ENCODE data around the gene TNFRSF14. TPM values are rescaled to one million over a fixed set of nuclear protein-coding genes. Genes with fewer than 3 reads are reported as not detected.
A peak's percentile ranks its signal among the peaks of the same experiment; 100 is the strongest.

The TNFRSF14 gene
- total RNA-seq, 2 experiments from 2014 or later = 120 to 123 TPM

- CTCF ChIA-PET = no interaction called here
- Mint-ChIP-seq H3K36me3 (ENCODE audit: low read depth) (peaks cover 1% of the 10 kb centered on the region), H3K9me3 (no peaks in the 10 kb centered on the region), H3K4me3 (no peak overlapping the region), H3K27ac (no peak overlapping the region), H3K27me3 (ENCODE audit: low read depth) (no peaks in the 10 kb centered on the region), H3K4me1 (ENCODE audit: low read depth) (peaks cover 16% of the 10 kb centered on the region)
- intact Hi-C loops (cut with micrococcal nuclease) = no loop called here
- no peak for DNase-seq
These were observed 34.3 kb downstream of the TNFRSF14 start for GRCh38 chr1:2590233-2591141.

GRCh38 chr1:2591233-2591580 is 35.0 kb downstream of the TNFRSF14 start:
- H3K9me3 Mint-ChIP-seq = no peaks in the 10 kb centered on the region
- no peak overlapping the region for H3K27ac Mint-ChIP-seq

DNA sequence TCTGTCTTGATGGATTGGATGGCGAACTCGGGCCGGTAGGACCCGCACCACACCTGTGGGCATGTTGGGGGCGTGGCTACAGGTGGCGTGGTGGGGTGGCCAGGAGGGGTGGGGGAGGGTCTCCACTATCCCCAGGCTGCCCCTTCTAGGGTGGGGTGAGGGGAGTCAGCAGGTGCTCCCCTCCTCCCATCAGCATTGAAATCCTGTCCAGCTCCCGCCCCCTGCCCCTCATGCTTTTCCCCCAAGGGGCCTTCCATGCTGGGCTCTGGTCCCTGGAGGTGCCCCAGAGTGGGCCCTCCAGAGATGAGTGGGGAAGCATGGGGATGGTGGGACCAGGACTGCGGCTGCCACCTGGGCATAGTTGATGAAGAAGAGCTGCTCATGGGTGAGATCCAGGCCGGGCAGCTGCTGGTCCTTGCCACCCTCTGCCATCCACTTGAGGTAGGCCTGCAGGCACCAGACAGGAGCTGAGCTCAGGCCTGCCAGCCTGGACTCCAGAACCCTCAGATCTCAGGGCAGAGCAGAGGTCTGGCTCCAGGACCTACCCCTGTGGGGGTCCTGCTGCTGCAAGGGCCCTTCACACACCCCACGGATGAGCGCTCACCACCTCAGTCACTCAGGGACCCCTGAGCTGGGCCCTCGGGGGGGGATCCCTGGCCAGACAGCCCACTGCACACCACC is 35.5 kb downstream of the TNFRSF14 start:
- peaks cover 1% of the 10 kb centered on the region for H3K36me3 Mint-ChIP-seq (ENCODE audit: low read depth)
- H3K27me3 Mint-ChIP-seq (ENCODE audit: low read depth) = no peaks in the 10 kb centered on the region
- H3K4me3 Mint-ChIP-seq = no peak overlapping the region
- no peaks in the 10 kb centered on the region for H3K9me3 Mint-ChIP-seq
- intact Hi-C loops (cut with micrococcal nuclease) = no loop called here
- no peak for DNase-seq
- H3K4me1 Mint-ChIP-seq (ENCODE audit: low read depth) = peaks cover 16% of the 10 kb centered on the region
- CTCF ChIA-PET = no interaction called here
- no peak overlapping the region for H3K27ac Mint-ChIP-seq

More at GRCh38 chr1:2591233-2591580, 35.0 kb downstream of the TNFRSF14 start:
- H3K4me1 Mint-ChIP-seq (ENCODE audit: low read depth) = peaks cover 16% of the 10 kb centered on the region
- CTCF ChIA-PET = no interaction called here
- intact Hi-C loops (cut with micrococcal nuclease) = no loop called here
- H3K27me3 Mint-ChIP-seq (ENCODE audit: low read depth) = no peaks in the 10 kb centered on the region
- H3K4me3 Mint-ChIP-seq = no peak overlapping the region
- DNase-seq = no peak
- H3K36me3 Mint-ChIP-seq (ENCODE audit: low read depth) = peaks cover 1% of the 10 kb centered on the region

DNA sequence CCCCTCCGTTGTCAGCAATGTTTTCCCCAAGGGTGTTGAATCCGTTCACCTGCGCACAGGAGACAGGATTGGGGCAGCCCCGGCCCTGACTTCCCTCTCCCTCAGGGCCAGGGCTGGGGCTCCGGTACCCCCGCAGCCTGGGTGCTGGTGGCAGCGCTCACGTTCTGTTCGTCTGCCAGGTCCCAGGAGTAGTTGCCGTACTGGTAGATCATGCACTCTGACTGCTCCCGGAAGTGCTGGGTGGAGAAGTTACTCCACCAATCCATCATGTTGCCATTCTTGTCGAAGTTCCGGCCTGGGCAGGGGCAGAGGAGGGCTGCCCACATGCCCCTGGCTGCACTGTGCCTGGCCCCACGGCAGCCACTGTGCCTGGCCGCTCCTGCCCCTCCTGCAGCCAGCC is 36.5 kb downstream of the TNFRSF14 start:
- DNase-seq = no peak
- peaks cover 16% of the 10 kb centered on the region for H3K4me1 Mint-ChIP-seq (ENCODE audit: low read depth)
- peak overlapping the region; percentile 18 for H3K27ac Mint-ChIP-seq
- no peaks in the 10 kb centered on the region for H3K27me3 Mint-ChIP-seq (ENCODE audit: low read depth)
- intact Hi-C loops (cut with micrococcal nuclease) = no loop called here
- no peaks in the 10 kb centered on the region for H3K9me3 Mint-ChIP-seq
- H3K36me3 Mint-ChIP-seq (ENCODE audit: low read depth) = peaks cover 1% of the 10 kb centered on the region
- H3K4me3 Mint-ChIP-seq = no peak overlapping the region
- CTCF ChIA-PET = no interaction called here

DNA sequence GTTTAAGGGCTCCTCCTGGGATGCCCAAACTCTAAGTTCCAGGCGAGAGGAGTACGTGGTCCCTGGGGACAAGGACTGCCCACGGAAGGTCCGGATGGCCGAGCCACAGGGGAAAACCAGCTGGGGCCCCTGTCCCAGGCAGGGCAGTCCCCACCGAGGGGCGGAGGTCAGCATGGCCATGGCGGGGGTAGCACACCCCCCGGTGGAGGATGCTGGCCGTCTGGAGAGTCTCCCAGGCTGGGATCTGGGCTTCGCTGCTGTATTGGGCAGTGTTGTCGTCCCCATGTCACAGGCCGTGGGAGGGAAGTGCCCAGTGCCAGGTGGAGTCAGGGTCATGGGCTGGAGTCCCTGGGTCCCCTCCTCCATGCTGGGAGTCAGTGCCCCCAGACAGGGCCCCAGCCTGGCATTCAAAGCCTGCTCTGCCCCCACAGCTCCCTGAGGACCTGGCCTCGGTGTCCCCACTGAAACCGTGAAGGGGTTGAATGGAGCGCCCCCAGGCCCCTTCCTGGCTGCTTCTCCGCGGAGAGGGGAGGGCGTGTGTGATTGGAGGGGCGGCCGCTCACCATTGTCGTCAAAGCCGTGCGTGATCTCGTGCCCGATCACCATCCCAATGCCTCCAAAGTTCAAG is 37.2 kb downstream of the TNFRSF14 start:
- Mint-ChIP-seq H3K27ac (no peak overlapping the region), H3K9me3 (no peaks in the 10 kb centered on the region), H3K27me3 (ENCODE audit: low read depth) (no peaks in the 10 kb centered on the region), H3K4me3 (no peak overlapping the region), H3K4me1 (ENCODE audit: low read depth) (peaks cover 12% of the 10 kb centered on the region), H3K36me3 (ENCODE audit: low read depth) (peaks cover 1% of the 10 kb centered on the region)
- DNase-seq = no peak
- CTCF ChIA-PET = no interaction called here
- intact Hi-C loops (cut with micrococcal nuclease) = no loop called here

DNA sequence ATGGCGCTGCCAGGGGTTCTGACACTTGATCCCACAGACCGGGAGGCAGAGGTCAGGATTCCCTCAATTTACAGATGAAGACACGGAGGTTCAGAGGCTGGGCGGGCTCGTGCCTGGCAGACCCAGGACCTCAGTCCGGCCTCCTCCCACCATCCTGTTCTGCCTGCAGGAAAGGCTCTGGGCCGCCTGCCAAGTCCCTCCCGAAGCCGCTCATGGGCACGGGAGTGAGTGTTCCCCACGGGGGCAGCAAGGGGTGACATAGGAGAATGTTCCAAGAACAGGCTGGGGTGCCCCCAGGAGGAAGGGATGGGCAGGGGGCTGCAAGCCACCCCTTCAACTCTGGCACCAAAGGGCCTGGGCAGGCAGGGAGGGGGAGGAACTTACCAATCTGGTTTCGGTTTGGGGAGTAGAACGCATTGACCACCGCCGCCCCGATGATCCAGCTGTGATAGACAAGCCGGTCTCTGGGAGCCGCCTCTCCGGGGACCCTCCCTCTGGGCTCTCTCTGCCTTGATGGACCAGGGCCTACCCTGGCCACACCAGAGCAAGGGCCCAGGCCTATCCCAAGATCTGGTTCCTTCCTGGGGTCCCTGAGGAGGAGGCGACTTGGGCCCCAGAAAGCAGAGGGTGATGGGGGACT is 38.0 kb downstream of the TNFRSF14 start:
- Mint-ChIP-seq H3K36me3 (ENCODE audit: low read depth) (peaks cover 1% of the 10 kb centered on the region), H3K9me3 (peaks cover 4% of the 10 kb centered on the region), H3K27ac (no peak overlapping the region), H3K4me1 (ENCODE audit: low read depth) (peaks cover 8% of the 10 kb centered on the region), H3K27me3 (ENCODE audit: low read depth) (no peaks in the 10 kb centered on the region), H3K4me3 (no peak overlapping the region)
- CTCF ChIA-PET = no interaction called here
- intact Hi-C loops (cut with micrococcal nuclease) = no loop called here
- DNase-seq = peak; percentile 3

DNA sequence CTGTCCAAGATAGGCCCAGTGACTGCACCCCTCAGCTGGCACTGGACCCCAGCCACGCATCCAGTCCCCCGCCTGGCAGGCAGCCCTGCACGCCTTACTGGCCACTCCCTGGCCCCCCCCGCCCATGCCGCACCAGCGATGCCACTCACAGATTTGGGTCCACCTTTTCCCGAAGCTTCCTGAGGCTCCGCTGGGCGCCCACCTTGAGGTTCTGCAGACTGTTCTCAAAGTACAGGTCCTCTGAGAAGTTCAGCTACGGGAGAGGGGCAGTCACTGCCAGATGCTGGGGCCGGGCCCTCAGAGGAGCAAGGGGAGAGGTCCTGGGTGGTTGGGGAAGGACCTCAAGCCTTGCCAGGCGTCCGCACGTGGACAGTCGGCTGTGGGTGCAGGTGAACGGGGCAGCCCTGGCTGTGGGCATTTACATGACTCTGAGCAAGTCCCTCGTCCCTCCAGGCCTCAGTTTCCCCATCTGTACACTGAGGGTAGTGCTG is 38.5 kb downstream of the TNFRSF14 start:
- DNase-seq = peak; percentile 2
- H3K4me3 Mint-ChIP-seq = no peak overlapping the region
- no peaks in the 10 kb centered on the region for H3K36me3 Mint-ChIP-seq (ENCODE audit: low read depth)
- intact Hi-C loops (cut with micrococcal nuclease) = no loop called here
- H3K27ac Mint-ChIP-seq = no peak overlapping the region
- no peaks in the 10 kb centered on the region for H3K27me3 Mint-ChIP-seq (ENCODE audit: low read depth)
- peaks cover 4% of the 10 kb centered on the region for H3K9me3 Mint-ChIP-seq
- H3K4me1 Mint-ChIP-seq (ENCODE audit: low read depth) = peaks cover 8% of the 10 kb centered on the region
- CTCF ChIA-PET = no interaction called here

- no peaks in the 10 kb centered on the region for H3K27me3 Mint-ChIP-seq (ENCODE audit: low read depth)
- DNase-seq = peak; percentile 2
- no peak overlapping the region for H3K27ac Mint-ChIP-seq
- no peaks in the 10 kb centered on the region for H3K36me3 Mint-ChIP-seq (ENCODE audit: low read depth)
- CTCF ChIA-PET = no interaction called here
- no peak overlapping the region for H3K4me3 Mint-ChIP-seq
- intact Hi-C loops (cut with micrococcal nuclease) = no loop called here
- H3K4me1 Mint-ChIP-seq (ENCODE audit: low read depth) = peaks cover 8% of the 10 kb centered on the region
- peaks cover 4% of the 10 kb centered on the region for H3K9me3 Mint-ChIP-seq
These were observed 39.2 kb downstream of the TNFRSF14 start for GRCh38 chr1:2595261-2595811.

DNA sequence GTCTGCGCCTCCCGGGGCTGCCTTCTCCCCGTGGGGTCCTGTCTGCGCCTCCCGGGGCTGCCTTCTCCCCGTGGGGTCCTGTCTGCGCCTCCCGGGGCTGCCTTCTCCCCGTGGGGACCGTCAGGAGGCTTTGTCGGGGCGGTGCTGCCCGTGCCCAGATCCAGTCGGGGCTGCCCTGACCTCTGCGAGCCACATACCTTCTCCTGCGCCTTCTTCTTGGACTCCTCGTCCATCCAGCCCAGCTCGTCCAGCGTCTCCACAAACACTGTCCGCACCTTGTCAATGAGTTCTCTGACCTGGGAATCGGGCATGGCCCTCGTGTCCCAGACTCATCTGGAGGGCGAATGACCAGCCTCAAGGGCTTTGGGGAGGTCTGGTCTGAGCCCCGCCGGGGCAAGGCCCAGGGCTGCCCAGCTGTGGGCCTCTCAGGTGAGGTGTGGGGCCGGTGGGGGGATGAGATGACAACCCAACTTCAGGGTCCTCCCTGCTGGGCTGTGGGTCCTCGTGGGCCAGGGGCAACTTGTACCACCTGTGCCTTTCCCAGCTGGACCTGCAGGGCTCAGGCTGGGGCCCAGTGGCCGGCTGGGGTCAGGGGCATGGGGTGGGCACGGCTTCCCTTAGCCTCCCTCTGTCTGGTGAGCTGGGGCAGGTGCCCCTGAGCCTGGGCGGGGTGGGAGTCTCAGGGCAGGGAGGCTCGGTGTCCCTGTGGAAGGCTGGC is 39.8 kb downstream of the TNFRSF14 start:
- H3K4me3 Mint-ChIP-seq = no peak overlapping the region
- CTCF ChIA-PET = no interaction called here
- no peaks in the 10 kb centered on the region for H3K36me3 Mint-ChIP-seq (ENCODE audit: low read depth)
- DNase-seq = no peak
- peaks cover 4% of the 10 kb centered on the region for H3K9me3 Mint-ChIP-seq
- H3K4me1 Mint-ChIP-seq (ENCODE audit: low read depth) = peaks cover 8% of the 10 kb centered on the region
- intact Hi-C loops (cut with micrococcal nuclease) = no loop called here
- H3K27ac Mint-ChIP-seq = no peak overlapping the region
- no peaks in the 10 kb centered on the region for H3K27me3 Mint-ChIP-seq (ENCODE audit: low read depth)

DNA sequence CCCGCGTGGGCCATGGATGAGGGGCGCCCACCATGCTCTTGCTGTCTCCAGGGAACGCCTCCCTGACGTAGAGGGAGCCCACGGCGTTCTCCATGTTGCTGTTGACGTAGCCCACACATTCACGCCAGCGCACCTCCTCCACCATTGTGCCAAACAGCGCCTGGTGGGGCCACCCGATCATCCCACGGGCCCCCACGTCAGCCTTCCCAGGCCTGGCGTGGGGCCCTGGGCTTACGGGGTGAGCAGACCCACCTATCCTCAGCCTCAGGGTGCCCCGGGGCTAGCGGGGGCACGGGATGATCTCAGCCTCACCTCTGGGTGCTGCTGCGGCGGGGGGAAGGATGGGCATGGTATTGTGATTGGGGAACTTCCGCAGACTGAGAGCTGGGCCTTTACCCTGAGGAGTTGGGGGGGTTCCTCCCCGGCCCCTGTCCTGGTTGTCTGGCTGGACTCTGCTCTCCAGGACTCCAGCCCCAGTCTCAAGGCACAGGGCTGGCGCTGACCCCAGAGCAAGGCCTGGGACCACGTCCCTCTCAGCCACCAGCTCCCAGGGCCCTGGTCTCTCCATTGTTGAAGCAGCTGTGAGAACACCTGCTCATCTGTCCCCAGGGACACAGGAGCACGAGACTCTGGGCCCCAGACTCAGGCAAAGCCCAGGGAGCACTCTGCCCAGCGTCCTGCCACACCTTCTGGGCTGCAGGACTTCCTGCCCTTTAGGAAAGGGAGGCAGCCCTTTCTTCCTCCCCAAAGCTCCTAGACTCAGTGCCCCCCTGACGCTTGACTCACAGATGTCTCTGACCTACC is 40.6 kb downstream of the TNFRSF14 start:
- Mint-ChIP-seq H3K4me3 (no peak overlapping the region), H3K36me3 (ENCODE audit: low read depth) (no peaks in the 10 kb centered on the region), H3K4me1 (ENCODE audit: low read depth) (peaks cover 6% of the 10 kb centered on the region), H3K27me3 (ENCODE audit: low read depth) (no peaks in the 10 kb centered on the region), H3K9me3 (peaks cover 4% of the 10 kb centered on the region), H3K27ac (no peak overlapping the region)
- CTCF ChIA-PET = no interaction called here
- intact Hi-C loops (cut with micrococcal nuclease) = no loop called here
- no peak for DNase-seq

Measured in activated naive CD4-positive, alpha-beta T cell treated with anti-CD3 and anti-CD28 coated beads for 36 hours (primary cell).